Esophagus squamous epithelium (tissue), 4 donors: Measurements from ENCODE around the gene CDH11.

ENCODE experiments used
- CTCF ChIP-seq, 6 experiments: fragments of 450-650 bp in 4 of 6; fragments of 200-600 bp in 2 of 6; sonication (generic) in 2 of 6; IDR thresholded peaks; one replicate each; pipeline ENCODE4 v1.5.1; 2016 to 2019; ENCODE audit warnings: antibody characterized with exemption in 6 of 6, mild to moderate bottlenecking in 4 of 6, moderate library complexity in 4 of 6
- POLR2A ChIP-seq, 4 donors: fragments of 450-650 bp; IDR thresholded peaks; one replicate each; pipeline ENCODE4 v1.6.1; 2017; ENCODE audit warnings: antibody characterized with exemption in 4 of 4, mild to moderate bottlenecking in 4 of 4, moderate library complexity in 3 of 4

- TF ChIP-seq CTCF (IDR thresholded peaks at IDR 0.05) (no peak), POLR2A (IDR thresholded peaks at IDR 0.05) (no peak)
Measured at GRCh38 chr16:64952177-64952576, 169.7 kb downstream of the CDH11 start.
